GM04504 (cell line): Measurements from ENCODE around the gene NSL1.
"Not testable (repeated sequence)": the region's sequence is repeated elsewhere in the genome, so short reads cannot be mapped to it uniquely, and the experiment has no call there.

Experiments
- DNase-seq: peaks from one replicate; pipeline ENCODE4 v3.0.0-alpha.2; 2012; ENCODE audit warnings: low read depth

NSL1 gene

GRCh38 chr1:212749821-212750535, 41.6 kb downstream of the NSL1 start:
- DNase-seq = peak; percentile 46

- no peak for DNase-seq
Observed at GRCh38 chr1:212746546-212746945, 45.0 kb downstream of the NSL1 start.

GRCh38 chr1:212745303-212745702, 46.3 kb downstream of the NSL1 start:
- no peak for DNase-seq

- DNase-seq = no peak
Observed at GRCh38 chr1:212743901-212744475, 47.6 kb downstream of the NSL1 start.

- DNase-seq = no peak
Observed at GRCh38 chr1:212738330-212738729, 53.2 kb downstream of the NSL1 start.

GRCh38 chr1:212737559-212737958, 54.0 kb downstream of the NSL1 start:
- DNase-seq = no peak

GRCh38 chr1:212733109-212733508, 58.5 kb downstream of the NSL1 start:
- no peak for DNase-seq

GRCh38 chr1:212731630-212732029, 59.9 kb downstream of the NSL1 start:
- DNase-seq = no peak

GRCh38 chr1:212728606-212729005, 63.0 kb downstream of the NSL1 start:
- no peak for DNase-seq

GRCh38 chr1:212727386-212728181, 64.0 kb downstream of the NSL1 start:
- DNase-seq = peak; percentile 39

GRCh38 chr1:212724679-212725078, 66.9 kb downstream of the NSL1 start:
- DNase-seq = not testable (repeated sequence)

- DNase-seq = no peak
Observed at GRCh38 chr1:212722270-212722957, 69.2 kb downstream of the NSL1 start.

GRCh38 chr1:212721388-212722247, 70.0 kb downstream of the NSL1 start:
- DNase-seq = peak; percentile 51

- DNase-seq = no peak
Observed at GRCh38 chr1:212719633-212720032, 71.9 kb downstream of the NSL1 start.

GRCh38 chr1:212718499-212718898, 73.1 kb downstream of the NSL1 start:
- DNase-seq = no peak

- DNase-seq = no peak
Observed at GRCh38 chr1:212716161-212716560, 75.4 kb downstream of the NSL1 start.

GRCh38 chr1:212713465-212714136, 78.0 kb downstream of the NSL1 start:
- DNase-seq = no peak

- DNase-seq = peak; percentile 51
Observed at GRCh38 chr1:212712451-212713303, 78.9 kb downstream of the NSL1 start.

- not testable (repeated sequence) for DNase-seq
Observed at GRCh38 chr1:212711974-212712373, 79.6 kb downstream of the NSL1 start.

GRCh38 chr1:212710566-212710965, 81.0 kb downstream of the NSL1 start:
- DNase-seq = no peak
